ENCODE measurements around the gene REST.

The REST gene

DNA sequence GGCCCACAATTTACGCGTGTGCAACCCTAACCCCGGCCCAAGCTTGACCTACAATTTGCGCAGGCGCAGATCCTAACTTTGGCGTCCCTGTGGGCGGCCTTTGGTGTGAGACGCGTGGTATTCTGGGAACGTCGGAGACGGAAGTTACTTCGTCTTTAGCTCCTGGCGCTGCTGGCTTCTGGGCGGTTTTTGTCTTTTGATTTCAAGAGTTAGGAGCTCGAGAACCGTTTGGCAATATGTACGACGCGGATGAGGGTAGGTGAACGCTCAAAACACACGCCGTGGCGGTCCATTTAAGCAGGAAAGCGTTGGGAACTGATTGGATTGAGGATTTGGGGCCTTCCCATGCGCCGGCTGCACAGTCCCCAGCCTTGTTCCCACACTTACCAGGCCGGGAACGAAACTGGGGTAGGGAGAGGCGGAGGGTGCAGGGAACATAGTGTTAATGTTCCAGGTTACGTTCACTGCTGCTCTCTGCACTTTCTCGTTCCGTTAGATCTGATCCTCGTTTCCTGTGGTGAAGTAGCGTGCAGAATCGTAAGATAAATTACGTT is 71.1 kb downstream of the REST start, which contains the start of gene POLR2B:
POLR2B (plus strand) TSS at position 147 of the 554 bp plus-strand sequence; CDS start at position 237, 90 bp downstream.
- DNase-seq = peak; percentile 94

GRCh38 chr4:56979421-56980072 is 71.8 kb downstream of the REST start:
- DNase-seq = peak; percentile 46

DNA sequence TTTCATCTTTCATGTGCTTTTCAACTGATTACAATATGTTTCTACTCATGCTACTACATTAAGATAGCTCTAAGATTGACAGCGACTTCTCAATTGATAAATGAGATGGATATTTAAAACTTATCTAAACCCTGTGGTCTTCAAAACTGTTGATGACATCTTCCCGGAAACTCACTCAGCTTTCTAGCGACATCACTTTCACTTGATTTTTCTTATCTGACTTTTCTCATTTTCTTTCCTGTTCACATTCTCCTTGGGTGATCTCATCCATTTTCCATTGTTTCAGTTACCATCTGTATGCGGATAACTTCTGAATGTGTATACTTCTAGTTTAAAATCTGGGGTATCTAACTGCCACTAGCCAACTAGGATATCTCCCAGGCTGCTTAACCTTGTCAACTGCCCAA is 74.1 kb downstream of the REST start:
- DNase-seq = peak; percentile 68

DNA sequence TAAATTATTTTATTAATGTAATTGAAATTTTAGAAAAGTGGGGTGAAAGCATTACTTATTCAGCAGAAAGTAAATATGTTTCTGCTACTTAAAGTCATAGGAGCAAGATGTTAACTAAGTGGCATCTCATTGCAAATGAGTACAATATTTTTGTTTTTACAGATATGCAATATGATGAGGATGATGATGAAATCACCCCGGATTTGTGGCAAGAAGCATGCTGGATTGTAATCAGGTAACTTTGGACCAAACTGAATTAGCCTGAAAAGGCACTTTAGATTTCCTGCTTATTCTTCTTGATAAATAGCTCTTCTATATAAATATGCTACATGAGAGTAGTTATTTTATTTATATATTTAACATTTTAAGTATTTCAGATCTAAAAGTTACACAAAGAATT is 78.5 kb downstream of the REST start:
- DNase-seq = no peak

DNA sequence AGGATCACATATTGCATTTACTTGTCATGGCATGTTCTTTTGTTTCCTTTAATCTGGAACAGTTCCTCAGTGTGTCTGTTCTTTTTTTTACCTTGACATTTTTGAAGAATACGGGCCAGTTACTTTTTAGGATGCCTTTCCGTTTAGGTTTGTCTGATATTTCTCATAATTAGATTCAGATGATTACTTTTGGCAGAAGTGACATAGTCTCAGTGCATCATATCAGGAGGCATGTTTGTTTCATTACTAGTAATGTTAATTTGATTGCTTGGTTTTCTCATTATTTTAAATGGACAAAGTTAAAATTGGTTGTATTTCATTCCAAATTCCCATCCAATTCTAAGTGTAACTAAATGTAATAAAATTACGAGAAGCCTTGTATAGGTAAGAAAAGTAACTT is 79.3 kb downstream of the REST start:
- no peak for DNase-seq

DNA sequence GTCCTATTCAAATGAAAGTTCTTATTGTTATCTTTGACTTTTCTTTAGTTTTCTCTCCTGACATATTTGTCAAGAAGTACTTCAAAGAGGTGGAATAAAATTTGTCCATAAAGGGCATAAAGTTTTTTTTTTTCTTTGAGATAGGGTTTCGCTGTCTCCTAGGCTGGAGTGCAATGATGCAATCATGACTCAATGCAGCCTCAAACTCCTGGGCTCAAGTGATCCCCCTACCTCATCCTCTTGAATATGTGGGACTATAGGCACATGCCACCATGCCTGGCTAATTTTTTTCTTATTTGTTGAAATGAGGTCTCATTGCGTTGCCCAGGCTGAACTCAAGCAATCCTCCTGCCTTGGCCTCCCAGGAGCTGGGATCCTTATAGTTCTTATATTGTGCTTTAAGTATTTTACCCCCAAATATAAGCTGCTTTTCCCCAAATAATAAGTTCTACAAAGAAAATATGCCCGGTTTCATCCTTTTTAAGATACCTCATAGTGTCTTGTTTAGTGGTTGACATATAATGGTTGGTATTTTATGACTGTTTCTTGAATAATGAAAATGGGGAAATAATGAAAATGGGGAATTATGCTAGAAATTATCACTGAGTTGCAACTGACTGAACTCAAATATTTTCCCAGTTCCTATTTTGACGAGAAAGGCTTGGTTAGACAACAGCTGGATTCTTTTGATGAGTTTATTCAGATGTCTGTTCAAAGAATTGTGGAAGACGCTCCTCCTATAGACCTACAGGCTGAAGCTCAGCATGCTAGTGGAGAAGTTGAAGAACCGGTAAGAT is 82.6 kb downstream of the REST start:
- peak; percentile 54 for DNase-seq

DNA sequence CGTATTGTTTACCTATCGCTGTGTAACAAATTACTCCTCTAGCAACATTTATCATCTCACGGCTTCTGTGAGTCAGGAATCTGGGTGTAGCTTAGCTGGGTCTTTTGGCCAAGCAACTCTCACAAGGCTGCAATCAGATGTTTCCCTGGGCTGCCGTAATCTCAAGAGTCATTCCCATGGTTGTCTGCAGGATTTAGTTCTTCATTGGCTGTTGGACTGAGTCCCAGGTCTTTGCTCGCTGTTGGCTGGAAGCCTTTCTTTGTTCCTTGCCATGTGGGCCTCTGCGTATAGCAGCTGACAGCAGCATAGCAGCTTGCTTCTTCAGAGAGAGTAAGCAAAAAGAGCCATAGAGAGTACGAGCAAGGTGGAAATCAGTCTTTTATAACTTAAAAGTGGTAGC is 87.8 kb downstream of the REST start:
- DNase-seq = peak; percentile 38

GRCh38 chr4:56999751-57000150 is 92.1 kb downstream of the REST start:
- DNase-seq = no peak

DNA sequence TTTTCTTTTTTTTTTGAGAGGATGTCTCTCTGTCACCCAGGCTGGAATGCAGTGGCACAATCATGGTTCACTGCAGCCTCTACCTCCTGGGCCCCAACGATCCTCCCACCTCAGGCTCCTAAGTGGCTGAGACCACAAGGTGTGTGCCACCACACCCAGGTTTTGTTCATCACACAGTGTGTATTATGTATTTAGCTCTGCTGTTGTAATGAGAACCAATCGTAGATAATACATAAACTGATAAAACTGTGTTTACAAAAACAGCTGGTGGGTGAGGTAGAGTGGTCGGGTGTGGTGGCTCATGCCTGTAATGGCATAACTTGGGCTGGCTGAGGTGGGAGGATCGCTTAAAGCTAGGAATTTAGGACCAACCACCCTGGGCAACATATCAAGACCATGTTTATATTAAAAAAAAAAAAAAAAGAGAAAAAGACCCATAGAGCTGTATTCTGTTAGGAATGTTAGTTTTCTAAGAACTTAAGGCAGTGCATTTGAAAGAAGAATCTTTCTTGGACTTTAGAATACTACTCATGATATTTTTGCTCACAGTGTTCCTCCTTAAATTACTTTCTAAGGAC is 105.9 kb downstream of the REST start:
- DNase-seq = no peak

Measured in fibroblast of skin of back (primary cell).